Gastroesophageal sphincter (tissue), 3 donors: ENCODE results near the gene POU2AF3.

ENCODE experiments used
- CTCF ChIP-seq, 4 experiments: fragments of 200-600 bp in 2 of 4; fragments of 450-650 bp in 2 of 4; sonication (generic) in 1 of 4; IDR thresholded peaks; one replicate each; pipeline ENCODE4 v1.5.1; 2017 to 2019; ENCODE audit warnings: antibody characterized with exemption in 4 of 4, mild to moderate bottlenecking in 2 of 4, moderate library complexity in 2 of 4
- EP300 ChIP-seq: sonication (generic); formaldehyde crosslinking; IDR thresholded peaks from one replicate; pipeline ENCODE4 v1.6.1; 2017; ENCODE audit warnings: antibody characterized with exemption, mild to moderate bottlenecking
- POLR2A ChIP-seq, 2 donors: fragments of 450-650 bp; IDR thresholded peaks; one replicate each; pipeline ENCODE4 v1.6.1; 2017; ENCODE audit warnings: antibody characterized with exemption in 2 of 2, mild to moderate bottlenecking in 2 of 2, moderate library complexity in 1 of 2
- POLR2AphosphoS5 ChIP-seq: sonication (generic); formaldehyde crosslinking; IDR thresholded peaks from one replicate; pipeline ENCODE4 v1.6.1; 2017; ENCODE audit warnings: antibody characterized with exemption

GRCh38 chr11:111339758-111340388, 41.5 kb downstream of the POU2AF3 start:
- TF ChIP-seq CTCF (IDR thresholded peaks at IDR 0.05), result no peak
- no peak for TF ChIP-seq POLR2A (IDR thresholded peaks at IDR 0.05)
- TF ChIP-seq POLR2AphosphoS5, result no peak
- no peak for TF ChIP-seq EP300
